PFSK-1 (cell line): ENCODE measurements around the gene KCNMB2.

Experiments
- FOXP2 ChIP-seq: optimal IDR thresholded peaks from 2 replicates; pipeline ENCODE3; 2011; ENCODE audit warnings: borderline replicate concordance, control low read depth, inconsistent platforms; ENCODE audit not compliant: insufficient read depth; ENCODE audit errors: extremely low read length, extremely low read depth
- POLR2AphosphoS5 ChIP-seq: IDR thresholded peaks from 2 replicates; pipeline ENCODE4 v1.6.1; 2012; ENCODE audit warnings: low read depth, mild to moderate bottlenecking, control low read depth, low read length, moderate library complexity
- SIN3A ChIP-seq: IDR thresholded peaks from 2 replicates; pipeline ENCODE4 v1.6.1; 2012; ENCODE audit warnings: mild to moderate bottlenecking, low read length, moderate library complexity, borderline replicate concordance; ENCODE audit not compliant: insufficient read depth
- TAF1 ChIP-seq: IDR thresholded peaks from 2 replicates; pipeline ENCODE4 v1.6.1; 2012; ENCODE audit warnings: low read length, control low read depth, borderline replicate concordance; ENCODE audit not compliant: insufficient read depth
- TF ChIP-seq, protein P1 (sequence below), 2 experiments: IDR thresholded peaks; 2 replicates each; pipeline versions ENCODE4 v1.6.1 to v1.8.0; 2011 to 2012; ENCODE audit warnings: low read depth in 2 of 2, low read length in 2 of 2, control low read depth in 1 of 2, inconsistent platforms in 1 of 2, mild to moderate bottlenecking in 1 of 2, moderate library complexity in 1 of 2; ENCODE audit not compliant: insufficient read depth in 1 of 2

Gene KCNMB2

DNA sequence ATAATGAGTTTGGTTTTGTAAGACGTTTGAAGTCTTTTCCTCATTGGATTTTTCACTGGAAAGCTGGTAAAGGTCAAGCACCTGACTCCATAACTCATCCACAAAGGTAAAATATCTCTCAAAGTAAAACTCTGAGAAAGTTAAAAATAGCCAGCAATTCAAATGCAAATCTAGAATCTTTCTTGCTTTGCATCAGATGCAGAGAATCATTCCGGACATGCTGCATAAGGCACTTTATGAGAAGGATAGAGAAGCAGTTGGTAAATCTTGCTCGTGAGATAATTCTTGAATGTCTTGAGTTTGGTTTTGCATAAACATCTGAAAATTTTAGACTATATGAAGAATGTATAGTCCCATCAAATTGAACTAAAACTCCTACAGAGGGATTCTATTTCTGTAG lies 9.1 kb downstream of the KCNMB2 start:
- TF ChIP-seq, protein P1, sequence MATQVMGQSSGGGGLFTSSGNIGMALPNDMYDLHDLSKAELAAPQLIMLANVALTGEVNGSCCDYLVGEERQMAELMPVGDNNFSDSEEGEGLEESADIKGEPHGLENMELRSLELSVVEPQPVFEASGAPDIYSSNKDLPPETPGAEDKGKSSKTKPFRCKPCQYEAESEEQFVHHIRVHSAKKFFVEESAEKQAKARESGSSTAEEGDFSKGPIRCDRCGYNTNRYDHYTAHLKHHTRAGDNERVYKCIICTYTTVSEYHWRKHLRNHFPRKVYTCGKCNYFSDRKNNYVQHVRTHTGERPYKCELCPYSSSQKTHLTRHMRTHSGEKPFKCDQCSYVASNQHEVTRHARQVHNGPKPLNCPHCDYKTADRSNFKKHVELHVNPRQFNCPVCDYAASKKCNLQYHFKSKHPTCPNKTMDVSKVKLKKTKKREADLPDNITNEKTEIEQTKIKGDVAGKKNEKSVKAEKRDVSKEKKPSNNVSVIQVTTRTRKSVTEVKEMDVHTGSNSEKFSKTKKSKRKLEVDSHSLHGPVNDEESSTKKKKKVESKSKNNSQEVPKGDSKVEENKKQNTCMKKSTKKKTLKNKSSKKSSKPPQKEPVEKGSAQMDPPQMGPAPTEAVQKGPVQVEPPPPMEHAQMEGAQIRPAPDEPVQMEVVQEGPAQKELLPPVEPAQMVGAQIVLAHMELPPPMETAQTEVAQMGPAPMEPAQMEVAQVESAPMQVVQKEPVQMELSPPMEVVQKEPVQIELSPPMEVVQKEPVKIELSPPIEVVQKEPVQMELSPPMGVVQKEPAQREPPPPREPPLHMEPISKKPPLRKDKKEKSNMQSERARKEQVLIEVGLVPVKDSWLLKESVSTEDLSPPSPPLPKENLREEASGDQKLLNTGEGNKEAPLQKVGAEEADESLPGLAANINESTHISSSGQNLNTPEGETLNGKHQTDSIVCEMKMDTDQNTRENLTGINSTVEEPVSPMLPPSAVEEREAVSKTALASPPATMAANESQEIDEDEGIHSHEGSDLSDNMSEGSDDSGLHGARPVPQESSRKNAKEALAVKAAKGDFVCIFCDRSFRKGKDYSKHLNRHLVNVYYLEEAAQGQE (IDR thresholded peaks at IDR 0.05; ENCODE audit: insufficient read depth in 1 of 2, low read depth in 2 of 2, low read length in 2 of 2) = no peak
- TF ChIP-seq POLR2AphosphoS5 (no peak), FOXP2 (no peak), TAF1 (no peak), SIN3A (no peak)

GRCh38 chr3:178546079-178546478 lies 9.8 kb downstream of the KCNMB2 start:
- TF ChIP-seq TAF1 = no peak
- no peak for TF ChIP-seq SIN3A
- no peak for TF ChIP-seq FOXP2
- TF ChIP-seq POLR2AphosphoS5 = no peak
- TF ChIP-seq, protein P1 (IDR thresholded peaks at IDR 0.05; ENCODE audit: insufficient read depth in 1 of 2, low read depth in 2 of 2, low read length in 2 of 2) = no peak

GRCh38 chr3:178551916-178552321 lies 15.7 kb downstream of the KCNMB2 start:
- TF ChIP-seq, protein P1 (IDR thresholded peaks at IDR 0.05; ENCODE audit: insufficient read depth in 1 of 2, low read depth in 2 of 2, low read length in 2 of 2) = peak in 1 of 2 experiments; percentile 30; a peak in 2 of 4 replicates
- TF ChIP-seq SIN3A = no peak

GRCh38 chr3:178558637-178559036 lies 22.4 kb downstream of the KCNMB2 start:
- TF ChIP-seq SIN3A = no peak
- no peak for TF ChIP-seq TAF1
- TF ChIP-seq, protein P1 (IDR thresholded peaks at IDR 0.05; ENCODE audit: insufficient read depth in 1 of 2, low read depth in 2 of 2, low read length in 2 of 2) = no peak
- no peak for TF ChIP-seq POLR2AphosphoS5
- TF ChIP-seq FOXP2 = no peak

- TF ChIP-seq FOXP2 (no peak), POLR2AphosphoS5 (no peak)
- TF ChIP-seq, protein P1 (IDR thresholded peaks at IDR 0.05; ENCODE audit: insufficient read depth in 1 of 2, low read depth in 2 of 2, low read length in 2 of 2) = no peak
Observed at GRCh38 chr3:178560759-178561158, 24.5 kb downstream of the KCNMB2 start.
